OCI-LY7 (cell line): Measurements from ENCODE around the gene SP6. TPM values are rescaled to one million over a fixed set of nuclear protein-coding genes. Genes with fewer than 3 reads are reported as not detected.

ENCODE experiments used
- Bru-seq: library from RNA; stranded (reverse); fragments of 400-500 nt; gene quantifications from one replicate; lab custom pipeline; 2021; lab: Mats Ljungman, UMichigan
- BruChase-seq, 2 experiments: library from RNA; stranded (reverse); fragments of 400-500 nt; gene quantifications; one replicate each; lab custom pipeline; 2021; lab: Mats Ljungman, UMichigan
- BruUV-seq: library from RNA; stranded (reverse); fragments of 400-500 nt; replicated peaks from 2 replicates; lab custom pipeline; 2021; lab: Mats Ljungman, UMichigan
- CTCF ChIA-PET: fragments of 300-600 bp; sonication (Branson Sonifier 250); formaldehyde crosslinking; loops from one replicate; lab custom pipeline; 2022; ENCODE audit warnings: antibody characterized with exemption; ENCODE audit not compliant: unreplicated experiment; lab: Charles Lee
- POLR2A ChIA-PET: fragments of 300-600 bp; sonication (Branson Sonifier 250); formaldehyde crosslinking; loops from one replicate; lab custom pipeline; 2022; ENCODE audit warnings: antibody characterized with exemption; lab: Charles Lee
- DNase-seq: peaks from one replicate; pipeline ENCODE4 v3.0.0-alpha.2; 2015; ENCODE audit warnings: low spot score
- H2AFZ ChIP-seq: fragments of 200-600 bp; sonication (generic), shearing (Covaris generic); 2 replicates; pipeline ENCODE4 v1.6.1; 2014; ENCODE audit warnings: mild to moderate bottlenecking, antibody characterized with exemption, low read length, moderate library complexity
- H3K27ac ChIP-seq: fragments of 200-600 bp; sonication (generic); 2 replicates; pipeline ENCODE4 v1.5.1; 2014; ENCODE audit warnings: mixed run types, low read depth, mild to moderate bottlenecking, moderate library complexity, low read length, inconsistent platforms; ENCODE audit not compliant: poor library complexity, severe bottlenecking
- H3K36me3 ChIP-seq: fragments of 200-600 bp; sonication (generic); 2 replicates; pipeline ENCODE4 v1.6.1; 2014; ENCODE audit warnings: mild to moderate bottlenecking, antibody characterized with exemption, low read length, moderate library complexity, mixed read lengths; ENCODE audit not compliant: insufficient read depth
- H3K4me1 ChIP-seq: fragments of 200-600 bp; sonication (generic); 2 replicates; pipeline ENCODE4 v1.5.1; 2014; ENCODE audit warnings: mild to moderate bottlenecking, low read length; ENCODE audit not compliant: insufficient read depth, poor library complexity, severe bottlenecking
- H3K4me2 ChIP-seq: fragments of 200-600 bp; sonication (generic); 2 replicates; pipeline ENCODE4 v1.6.1; 2014; ENCODE audit warnings: mild to moderate bottlenecking, low read length
- H3K4me3 ChIP-seq: fragments of 200-600 bp; sonication (generic); 2 replicates; pipeline ENCODE4 v1.5.1; 2014; ENCODE audit warnings: mild to moderate bottlenecking, low read depth, low read length; ENCODE audit not compliant: poor library complexity, severe bottlenecking
- H3K79me2 ChIP-seq: fragments of 200-600 bp; sonication (generic); 2 replicates; pipeline ENCODE4 v1.6.1; 2016; ENCODE audit warnings: low read depth, mild to moderate bottlenecking, low read length, moderate library complexity, mixed read lengths; ENCODE audit not compliant: insufficient read depth
- H3K9me2 ChIP-seq: fragments of 200-600 bp; sonication (generic); 2 replicates; pipeline ENCODE4 v1.6.1; 2016; ENCODE audit warnings: mild to moderate bottlenecking, low read length, mixed read lengths; ENCODE audit not compliant: insufficient read depth
- H3K9me3 ChIP-seq: fragments of 200-600 bp; sonication (generic); 2 replicates; pipeline ENCODE4 v1.6.1; 2014; ENCODE audit warnings: mild to moderate bottlenecking, mixed run types, low read length, mixed read lengths
- H4K20me1 ChIP-seq: fragments of 200-600 bp; sonication (generic); 2 replicates; pipeline ENCODE4 v1.6.1; 2014; ENCODE audit warnings: mild to moderate bottlenecking, antibody characterized with exemption, low read length, moderate library complexity, mixed read lengths; ENCODE audit not compliant: insufficient read depth
- CTCF ChIP-seq: fragments of 200-600 bp; sonication (generic); conservative IDR thresholded peaks from 2 replicates; pipeline ENCODE4 v1.5.1; 2014; ENCODE audit warnings: mild to moderate bottlenecking, antibody characterized with exemption, low read length, moderate library complexity, mixed read lengths
- EZH2phosphoT487 ChIP-seq: fragments of 200-600 bp; sonication (generic); IDR thresholded peaks from 2 replicates; pipeline ENCODE4 v1.6.1; 2018; ENCODE audit warnings: low read depth, borderline replicate concordance, mild to moderate bottlenecking, mixed run types, antibody characterized with exemption, low read length, moderate library complexity, mixed read lengths
- intact Hi-C: fragments of 100-400 bp; cut with micrococcal nuclease; formaldehyde crosslinking; loops from one replicate; pipeline ENCODE4 v1.10.0; 2022; ENCODE audit not compliant: unreplicated experiment
- long read RNA-seq: library from polyadenylated mRNA; stranded (forward); transcript quantifications from one replicate; pipeline ENCODE4 v2.0.0, GENCODE V29; 2022
- total RNA-seq, 2 experiments: library from RNA; depleted of rRNA in 1 of 2; stranded (reverse); fragments of >200 nt in 1 of 2; shearing (Covaris generic) in 1 of 2; gene quantifications; 2 replicates each; pipeline ENCODE4 v1.2.3, GENCODE V29; 2014 to 2022

SP6 gene
- total RNA-seq (2014; rRNA removed; shearing (Covaris generic)), result 0.08 and 0.22 TPM in 2 replicates
- total RNA-seq (2022), result 0.08 and 0.24 TPM in 2 replicates
- Bru-seq, nascent RNA, result percentile 18 among the genes with signal in this experiment
- BruChase-seq, experiment 1, labeled RNA remaining after a 6-hour chase, result not detected
- percentile 17 among the genes with signal in this experiment for BruChase-seq, experiment 2, labeled RNA remaining after a 2-hour chase
- long read RNA-seq, result 0 reads

GRCh38 chr17:47850692-47851573 is at the start of gene SP6:
Gene SP6 (minus strand): TSS chr17:47851163. CDS start chr17:47848429, 2,734 bp downstream.
- H3K9me3 ChIP-seq, result no peaks in the 10 kb centered on the region
- no peaks in the 10 kb centered on the region for H3K9me2 ChIP-seq
- POLR2A ChIA-PET, result no interaction called here
- H3K4me3 ChIP-seq, result no peak within 1 kb of the TSS
- H2AFZ ChIP-seq, result no peak within 1 kb of the TSS
- H3K79me2 ChIP-seq, result no peaks in the 10 kb centered on the region
- DNase-seq, result no peak
- no peaks in the 10 kb centered on the region for H3K36me3 ChIP-seq
- TF ChIP-seq EZH2phosphoT487 (no peak), CTCF (no peak)
- intact Hi-C loops, result no loop called here
- no TSS peak for BruUV-seq
- H3K27ac ChIP-seq, result no peak within 1 kb of the TSS
- H3K4me1 ChIP-seq, result no peaks in the 10 kb centered on the region
- no peaks in the 10 kb centered on the region for H4K20me1 ChIP-seq
- H3K4me2 ChIP-seq, result no peak within 1 kb of the TSS
- CTCF ChIA-PET, result no interaction called here

GRCh38 chr17:47899643-47900042 is 48.7 kb upstream of the SP6 start:
- intact Hi-C loops, result loop anchor here (5.0 kb wide), 1 partner anchor 118 kb away; no protein-coding TSS in a partner anchor
- POLR2A ChIA-PET, result no interaction called here

More at GRCh38 chr17:47899643-47900042, 48.7 kb upstream of the SP6 start:
- Histone ChIP-seq H3K9me2 (no peaks in the 10 kb centered on the region), H3K79me2 (peaks cover 30% of the 10 kb centered on the region), H2AFZ (no peak overlapping the region), H3K4me3 (no peak overlapping the region), H3K36me3 (peaks cover 27% of the 10 kb centered on the region; the same call in 1 of the 2 replicates), H3K9me3 (no peaks in the 10 kb centered on the region), H4K20me1 (no peaks in the 10 kb centered on the region), H3K4me2 (no peak overlapping the region), H3K27ac (no peak overlapping the region), H3K4me1 (peaks cover 15% of the 10 kb centered on the region)
- DNase-seq, result no peak
- TF ChIP-seq EZH2phosphoT487, result no peak
- no peak for TF ChIP-seq CTCF
- no TSS peak for BruUV-seq
- CTCF ChIA-PET, result no interaction called here
